Neuronal stem cell (in vitro differentiated cells): Measurements from ENCODE around the gene TLR9.

ENCODE experiments used
- DNase-seq: peaks from one replicate; pipeline ENCODE4 v3.0.0-alpha.2; 2013; ENCODE audit warnings: low spot score
- H2AFZ ChIP-seq: one replicate; pipeline ENCODE4 v1.6.1; 2013; ENCODE audit warnings: mild to moderate bottlenecking, low read length, inconsistent platforms
- H2AK5ac ChIP-seq: 2 replicates; pipeline ENCODE4 v1.6.1; 2013; ENCODE audit warnings: low read depth, mild to moderate bottlenecking, inconsistent platforms, low read length, moderate library complexity, mixed read lengths
- H2BK120ac ChIP-seq: 2 replicates; pipeline ENCODE4 v1.6.1; 2013; ENCODE audit warnings: low read depth, mild to moderate bottlenecking, inconsistent platforms, low read length, moderate library complexity, mixed read lengths
- H2BK12ac ChIP-seq: one replicate; pipeline ENCODE4 v1.6.1; 2013; ENCODE audit warnings: low read length, inconsistent platforms
- H2BK15ac ChIP-seq: 2 replicates; pipeline ENCODE4 v1.6.1; 2013; ENCODE audit warnings: mild to moderate bottlenecking, low read length, inconsistent platforms, mixed read lengths
- H2BK5ac ChIP-seq: one replicate; pipeline ENCODE4 v1.6.1; 2013; ENCODE audit warnings: inconsistent platforms, mild to moderate bottlenecking, low read length, moderate library complexity
- H3K14ac ChIP-seq: one replicate; pipeline ENCODE4 v1.6.1; 2013; ENCODE audit warnings: low read length, inconsistent platforms
- H3K18ac ChIP-seq: 2 replicates; pipeline ENCODE4 v1.6.1; 2013; ENCODE audit warnings: low read length, inconsistent platforms
- H3K23ac ChIP-seq: 2 replicates; pipeline ENCODE4 v1.6.1; 2013; ENCODE audit warnings: low read depth, mild to moderate bottlenecking, mixed read lengths, low read length, inconsistent platforms; ENCODE audit not compliant: poor library complexity
- H3K27ac ChIP-seq: replicated peaks from 3 replicates; pipeline ENCODE4 v1.5.1; 2013; ENCODE audit warnings: low read length, inconsistent platforms
- H3K27me3 ChIP-seq, 3 experiments: 2 replicates each; pipeline ENCODE4 v1.6.1; 2013; ENCODE audit warnings: low read length in 3 of 3, mild to moderate bottlenecking in 2 of 3, inconsistent platforms in 1 of 3, low read depth in 1 of 3, mixed read lengths in 1 of 3, moderate library complexity in 1 of 3; ENCODE audit not compliant: control insufficient read depth in 3 of 3, insufficient read depth in 3 of 3
- H3K36me3 ChIP-seq, 2 donors: replicated peaks in 1 of 2; 2 replicates each; pipeline ENCODE4 v1.6.1; 2013; ENCODE audit warnings: low read length in 2 of 2; ENCODE audit not compliant: control insufficient read depth in 2 of 2, insufficient read depth in 2 of 2
- H3K4ac ChIP-seq: 2 replicates; pipeline ENCODE4 v1.6.1; 2013; ENCODE audit warnings: inconsistent platforms, mild to moderate bottlenecking, low read length, moderate library complexity
- H3K4me1 ChIP-seq, 2 donors: 1 replicate in 1 of 2; 2 replicates in 1 of 2; pipeline ENCODE4 v1.6.1; 2013; ENCODE audit warnings: low read length in 2 of 2, low read depth in 1 of 2; ENCODE audit not compliant: control insufficient read depth in 2 of 2, insufficient read depth in 1 of 2
- H3K4me2 ChIP-seq: one replicate; pipeline ENCODE4 v1.6.1; 2013; ENCODE audit warnings: mild to moderate bottlenecking, low read length, inconsistent platforms; ENCODE audit not compliant: insufficient read depth, poor library complexity, severe bottlenecking
- H3K4me3 ChIP-seq, 2 donors: 2 replicates each; pipeline ENCODE4 v1.5.1; 2013; ENCODE audit warnings: low read length in 2 of 2, mild to moderate bottlenecking in 2 of 2, inconsistent platforms in 1 of 2, moderate library complexity in 1 of 2
- H3K79me1 ChIP-seq: one replicate; pipeline ENCODE4 v1.6.1; 2013; ENCODE audit warnings: low read depth, mild to moderate bottlenecking, inconsistent platforms, low read length, moderate library complexity
- H3K9ac ChIP-seq: one replicate; pipeline ENCODE4 v1.6.1; 2013; ENCODE audit warnings: mild to moderate bottlenecking, low read depth, low read length, inconsistent platforms; ENCODE audit not compliant: poor library complexity
- H3K9me3 ChIP-seq, 2 donors: replicated peaks in 1 of 2; 2 replicates each; pipeline versions ENCODE3 to v1.6.1; 2013; ENCODE audit warnings: low read length in 2 of 2, mild to moderate bottlenecking in 2 of 2, inconsistent platforms in 1 of 2, low read depth in 1 of 2, mixed read lengths in 1 of 2, moderate library complexity in 1 of 2; ENCODE audit not compliant: control insufficient read depth in 2 of 2, insufficient read depth in 1 of 2
- H4K8ac ChIP-seq: one replicate; pipeline ENCODE4 v1.6.1; 2013; ENCODE audit warnings: low read depth, mild to moderate bottlenecking, inconsistent platforms, low read length, moderate library complexity
- H4K91ac ChIP-seq: one replicate; pipeline ENCODE4 v1.6.1; 2013; ENCODE audit warnings: low read length, low read depth, mild to moderate bottlenecking, inconsistent platforms; ENCODE audit not compliant: poor library complexity
- WGBS, 2 donors: extraction: QIAGEN DNeasy Blood & Tissue Kit; methylation state at CpG; one replicate each; pipeline ENCODE4 v1.1.7; 2013; ENCODE audit warnings: missing lambda C conversion rate in 2 of 2, mixed read lengths in 1 of 2; ENCODE audit not compliant: insufficient read length in 2 of 2, insufficient replicate concordance in 1 of 2; ENCODE audit errors: extremely low coverage in 2 of 2; 5-methylcytosine and 5-hydroxymethylcytosine counted together

The TLR9 gene

DNA sequence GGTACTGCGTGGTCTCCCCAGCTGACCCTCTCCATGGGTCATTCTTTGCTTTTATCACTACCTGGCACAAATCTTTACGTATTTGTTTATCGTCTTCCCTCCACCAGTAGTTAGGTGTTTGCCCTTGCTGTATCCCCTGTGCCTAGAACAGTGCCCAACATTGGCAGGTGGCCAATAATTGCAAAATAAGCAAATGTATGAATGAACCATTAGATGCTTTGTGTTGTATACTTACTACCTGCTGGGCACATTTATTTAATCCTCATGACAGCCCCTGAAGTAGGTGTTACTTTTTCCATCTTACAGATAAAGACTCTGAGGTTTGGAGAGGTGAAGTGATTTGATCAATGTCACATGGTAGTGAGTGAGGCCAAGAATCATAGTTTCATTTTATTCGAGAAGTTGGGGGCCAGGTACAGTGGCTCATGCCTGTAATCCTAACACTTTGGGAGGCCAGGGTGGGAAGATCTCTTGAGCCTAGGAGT lies 15.5 kb upstream of the TLR9 start:
- no peak overlapping the region for H2BK120ac ChIP-seq
- no peaks in the 10 kb centered on the region for H3K36me3 ChIP-seq
- no peaks in the 10 kb centered on the region for H3K79me1 ChIP-seq
- peaks cover 0 to 16% (median 0%) of the 10 kb centered on the region in 3 experiments for H3K27me3 ChIP-seq
- no peak overlapping the region for H3K4me3 ChIP-seq
- H4K8ac ChIP-seq = no peak overlapping the region
- no peak overlapping the region for H2AK5ac ChIP-seq
- no peak overlapping the region for H2BK12ac ChIP-seq
- H3K4me1 ChIP-seq = peaks cover 15 to 20% of the 10 kb centered on the region in 2 donors
- H3K4me2 ChIP-seq = no peak overlapping the region
- no peak overlapping the region for H3K18ac ChIP-seq
- H3K4ac ChIP-seq = no peak overlapping the region
- no peak for DNase-seq
- no peak overlapping the region for H3K14ac ChIP-seq
- H2AFZ ChIP-seq = no peak overlapping the region
- H2BK5ac ChIP-seq = no peak overlapping the region
- no peak overlapping the region for H3K27ac ChIP-seq
- H4K91ac ChIP-seq = no peak overlapping the region
- no peak overlapping the region for H3K23ac ChIP-seq
- WGBS, 2 donors = no CpG with 5 or more reads among the region's 4 CpGs
- no peak overlapping the region for H2BK15ac ChIP-seq
- peaks cover 4 to 7% of the 10 kb centered on the region in 2 donors for H3K9me3 ChIP-seq
- no peak overlapping the region for H3K9ac ChIP-seq

- H2BK12ac ChIP-seq = no peak overlapping the region
- H4K8ac ChIP-seq = no peak overlapping the region
- H3K27me3 ChIP-seq = peaks cover 0 to 12% (median 0%) of the 10 kb centered on the region in 3 experiments
- no peak overlapping the region for H3K18ac ChIP-seq
- no peak overlapping the region for H4K91ac ChIP-seq
- H3K14ac ChIP-seq = no peak overlapping the region
- no peak overlapping the region for H2AK5ac ChIP-seq
- no peak overlapping the region for H3K4me2 ChIP-seq
- peaks cover 15 to 19% of the 10 kb centered on the region in 2 donors for H3K4me1 ChIP-seq
- H2AFZ ChIP-seq = no peak overlapping the region
- H2BK120ac ChIP-seq = no peak overlapping the region
- peak overlapping the region; percentile 10 to 97 for H3K4me3 ChIP-seq
- H2BK5ac ChIP-seq = no peak overlapping the region
- H3K27ac ChIP-seq = no peak overlapping the region
- no CpG with 5 or more reads among the region's 1 CpG for WGBS, 2 donors
- H3K36me3 ChIP-seq = peaks cover 2 to 4% of the 10 kb centered on the region in 2 donors
- H3K4ac ChIP-seq = no peak overlapping the region
- H2BK15ac ChIP-seq = no peak overlapping the region
- H3K9ac ChIP-seq = no peak overlapping the region
- no peak overlapping the region for H3K23ac ChIP-seq
- peaks cover 4 to 7% of the 10 kb centered on the region in 2 donors for H3K9me3 ChIP-seq
- DNase-seq = no peak
- H3K79me1 ChIP-seq = no peaks in the 10 kb centered on the region
These were observed 14.8 kb upstream of the TLR9 start for GRCh38 chr3:52240059-52240885.

GRCh38 chr3:52238761-52239701 lies 13.6 kb upstream of the TLR9 start, which contains the start of gene TWF2:
TWF2 (minus strand) TSS chr3:52239158; CDS start chr3:52239016, 142 bp downstream.
- H3K27ac ChIP-seq = no peak within 1 kb of the TSS
- H3K27me3 ChIP-seq = peaks cover 0 to 1% (median 0%) of the 10 kb centered on the region in 3 experiments
- no CpG with 5 or more reads among the region's 92 CpGs for WGBS, 2 donors
- no peak within 1 kb of the TSS for H3K4ac ChIP-seq
- DNase-seq = peak; percentile 82
- H2AK5ac ChIP-seq = peak within 1 kb of the TSS; percentile 82
- peak within 1 kb of the TSS; percentile 98 for H3K23ac ChIP-seq
- H2BK15ac ChIP-seq = no peak within 1 kb of the TSS
- H3K9ac ChIP-seq = peak within 1 kb of the TSS; percentile 100
- peak within 1 kb of the TSS; percentile 81 for H3K4me2 ChIP-seq
- H3K4me1 ChIP-seq = peaks cover 15 to 17% of the 10 kb centered on the region in 2 donors
- H3K79me1 ChIP-seq = no peaks in the 10 kb centered on the region
- H4K91ac ChIP-seq = no peak within 1 kb of the TSS
- H3K36me3 ChIP-seq = peaks cover 3 to 13% of the 10 kb centered on the region in 2 donors
- peak within 1 kb of the TSS; percentile 75 for H3K14ac ChIP-seq
- peak within 1 kb of the TSS; percentile 97 to 98 for H3K4me3 ChIP-seq
- H2BK12ac ChIP-seq = no peak within 1 kb of the TSS
- peak within 1 kb of the TSS; percentile 99 for H2AFZ ChIP-seq
- H3K9me3 ChIP-seq = peaks cover 4 to 7% of the 10 kb centered on the region in 2 donors
- no peak within 1 kb of the TSS for H4K8ac ChIP-seq
- peak within 1 kb of the TSS; percentile 99 for H3K18ac ChIP-seq
- H2BK5ac ChIP-seq = peak within 1 kb of the TSS; percentile 59
- H2BK120ac ChIP-seq = peak within 1 kb of the TSS; percentile 82
